HG02885 (cell line): ENCODE measurements around the gene C9orf153.
"Not testable (repeated sequence)": the region's sequence is repeated elsewhere in the genome, so short reads cannot be mapped to it uniquely, and the experiment has no call there.

ENCODE experiments used
- ATAC-seq: cut with Tn5 transposase; IDR thresholded peaks from one replicate; pipeline ENCODE4 v1.9.1; 2021; ENCODE audit warnings: mild to moderate bottlenecking; ENCODE audit not compliant: unreplicated experiment, poor library complexity

C9orf153 gene

GRCh38 chr9:86201474-86202337 is 57.8 kb downstream of the C9orf153 start:
- no peak for ATAC-seq

- peak; percentile 43 for ATAC-seq
Observed at GRCh38 chr9:86200599-86201162, 58.8 kb downstream of the C9orf153 start.

- no peak for ATAC-seq
Observed at GRCh38 chr9:86193088-86193487, 66.4 kb downstream of the C9orf153 start.

GRCh38 chr9:86190700-86191099 is 68.8 kb downstream of the C9orf153 start:
- not testable (repeated sequence) for ATAC-seq

- no peak for ATAC-seq
Observed at GRCh38 chr9:86187121-86187520, 72.3 kb downstream of the C9orf153 start.

GRCh38 chr9:86186696-86187095 is 72.8 kb downstream of the C9orf153 start:
- no peak for ATAC-seq

GRCh38 chr9:86185872-86186271 is 73.6 kb downstream of the C9orf153 start:
- ATAC-seq = no peak

GRCh38 chr9:86184138-86184524 is 75.3 kb downstream of the C9orf153 start:
- ATAC-seq = no peak

GRCh38 chr9:86183229-86184137 is 76.0 kb downstream of the C9orf153 start:
- no peak for ATAC-seq

GRCh38 chr9:86181379-86182315 is 77.8 kb downstream of the C9orf153 start:
- no peak for ATAC-seq

- no peak for ATAC-seq
Observed at GRCh38 chr9:86178503-86178902, 81.0 kb downstream of the C9orf153 start.

GRCh38 chr9:86177995-86178394 is 81.5 kb downstream of the C9orf153 start:
- no peak for ATAC-seq

GRCh38 chr9:86176468-86176867 is 83.0 kb downstream of the C9orf153 start:
- ATAC-seq = no peak

- ATAC-seq = no peak
Observed at GRCh38 chr9:86175743-86176456, 83.6 kb downstream of the C9orf153 start.

- ATAC-seq = no peak
Observed at GRCh38 chr9:86175223-86175622, 84.2 kb downstream of the C9orf153 start.
